ENCODE results near the gene OSTM1. TPM values are rescaled to one million over a fixed set of nuclear protein-coding genes. Genes with fewer than 3 reads are reported as not detected.

The OSTM1 gene
- total RNA-seq, 1 experiment from 2014 or later: 277 TPM

- TF ChIP-seq TCF7L2 (IDR thresholded peaks at IDR 0.05; ENCODE audit: low read depth, low read length): peak; percentile 86
- peak; percentile 43; the same call in 1 of the 2 replicates for TF ChIP-seq POLR2AphosphoS5 (IDR thresholded peaks at IDR 0.05; ENCODE audit: low read depth, low read length)
- no peak for TF ChIP-seq REST (IDR thresholded peaks at IDR 0.05; ENCODE audit: insufficient read depth in 1 of 2, low read depth in 2 of 2, low read length in 1 of 2)
- POLR2A ChIA-PET: no interaction called here
- H3K27ac ChIP-seq (ENCODE audit: low read length): peak overlapping the region; percentile 85
These were observed 5.7 kb upstream of the OSTM1 start for GRCh38 chr6:108080010-108080780.

GRCh38 chr6:108078191-108078590, 3.6 kb upstream of the OSTM1 start:
- CTCF ChIA-PET: no interaction called here
- in situ Hi-C loops (cut with HindIII; ENCODE audit: low pct_unique_long_range_greater_than_20kb, low sequenced_read_pairs): no loop called here
- peaks cover 34% of the 10 kb centered on the region for H3K4me1 ChIP-seq (ENCODE audit: control insufficient read depth, insufficient read depth, low read length)
- H3K4me3 ChIP-seq (ENCODE audit: low read depth in 2 of 2, low read length in 2 of 2): no peak overlapping the region
- H3K36me3 ChIP-seq (ENCODE audit: control insufficient read depth, insufficient read depth, low read length): no peaks in the 10 kb centered on the region
- ATAC-seq: no peak
- POLR2A ChIA-PET: no interaction called here
- no peak overlapping the region for H3K27ac ChIP-seq (ENCODE audit: low read length)
- H3K9me3 ChIP-seq (ENCODE audit: control insufficient read depth, insufficient read depth, low read depth, low read length): no peaks in the 10 kb centered on the region
- intact Hi-C loops (cut with micrococcal nuclease; ENCODE audit: unreplicated experiment): no loop called here
- TF ChIP-seq TCF7L2 (IDR thresholded peaks at IDR 0.05; ENCODE audit: low read depth, low read length): no peak
- no peak for TF ChIP-seq SIN3A (IDR thresholded peaks at IDR 0.05; ENCODE audit: borderline replicate concordance, insufficient read depth, low read depth, low read length)
- TF ChIP-seq REST (IDR thresholded peaks at IDR 0.05; ENCODE audit: insufficient read depth in 1 of 2, low read depth in 2 of 2, low read length in 1 of 2): no peak
- no peak for TF ChIP-seq CTCF (IDR thresholded peaks at IDR 0.05)
- TF ChIP-seq POLR2AphosphoS5 (IDR thresholded peaks at IDR 0.05; ENCODE audit: low read depth, low read length): no peak
- H3K27me3 ChIP-seq (ENCODE audit: control insufficient read depth, insufficient read depth, low read length): no peaks in the 10 kb centered on the region
- no TSS peak for BruUV-seq (replicated peaks)
- no peak for DNase-seq (ENCODE audit: low read depth, low spot score)

More at GRCh38 chr6:108080010-108080780, 5.7 kb upstream of the OSTM1 start:
- in situ Hi-C loops (cut with HindIII; ENCODE audit: low pct_unique_long_range_greater_than_20kb, low sequenced_read_pairs) (no loop called here), intact Hi-C loops (cut with micrococcal nuclease; ENCODE audit: unreplicated experiment) (no loop called here)
- H3K4me1 ChIP-seq (ENCODE audit: control insufficient read depth, insufficient read depth, low read length): peaks cover 27% of the 10 kb centered on the region
- H3K4me3 ChIP-seq (ENCODE audit: low read depth in 2 of 2, low read length in 2 of 2): no peak overlapping the region
- H3K27me3 ChIP-seq (ENCODE audit: control insufficient read depth, insufficient read depth, low read length): no peaks in the 10 kb centered on the region
- H3K9me3 ChIP-seq (ENCODE audit: control insufficient read depth, insufficient read depth, low read depth, low read length): no peaks in the 10 kb centered on the region
- BruUV-seq (replicated peaks): no TSS peak
- ATAC-seq: peak; percentile 86
- no peak for DNase-seq (ENCODE audit: low read depth, low spot score)
- H3K36me3 ChIP-seq (ENCODE audit: control insufficient read depth, insufficient read depth, low read length): no peaks in the 10 kb centered on the region
- CTCF ChIA-PET: interaction anchor here (1.3 kb wide), 1 partner anchor 33 kb away, joined by 3 read pairs; no protein-coding TSS in a partner anchor
